Measurements from ENCODE around the gene GRIK5.
A peak's percentile ranks its signal among the peaks of the same experiment; 100 is the strongest.
"Not testable (repeated sequence)": the region's sequence is repeated elsewhere in the genome, so short reads cannot be mapped to it uniquely, and the experiment has no call there.

Gene GRIK5, protein sequence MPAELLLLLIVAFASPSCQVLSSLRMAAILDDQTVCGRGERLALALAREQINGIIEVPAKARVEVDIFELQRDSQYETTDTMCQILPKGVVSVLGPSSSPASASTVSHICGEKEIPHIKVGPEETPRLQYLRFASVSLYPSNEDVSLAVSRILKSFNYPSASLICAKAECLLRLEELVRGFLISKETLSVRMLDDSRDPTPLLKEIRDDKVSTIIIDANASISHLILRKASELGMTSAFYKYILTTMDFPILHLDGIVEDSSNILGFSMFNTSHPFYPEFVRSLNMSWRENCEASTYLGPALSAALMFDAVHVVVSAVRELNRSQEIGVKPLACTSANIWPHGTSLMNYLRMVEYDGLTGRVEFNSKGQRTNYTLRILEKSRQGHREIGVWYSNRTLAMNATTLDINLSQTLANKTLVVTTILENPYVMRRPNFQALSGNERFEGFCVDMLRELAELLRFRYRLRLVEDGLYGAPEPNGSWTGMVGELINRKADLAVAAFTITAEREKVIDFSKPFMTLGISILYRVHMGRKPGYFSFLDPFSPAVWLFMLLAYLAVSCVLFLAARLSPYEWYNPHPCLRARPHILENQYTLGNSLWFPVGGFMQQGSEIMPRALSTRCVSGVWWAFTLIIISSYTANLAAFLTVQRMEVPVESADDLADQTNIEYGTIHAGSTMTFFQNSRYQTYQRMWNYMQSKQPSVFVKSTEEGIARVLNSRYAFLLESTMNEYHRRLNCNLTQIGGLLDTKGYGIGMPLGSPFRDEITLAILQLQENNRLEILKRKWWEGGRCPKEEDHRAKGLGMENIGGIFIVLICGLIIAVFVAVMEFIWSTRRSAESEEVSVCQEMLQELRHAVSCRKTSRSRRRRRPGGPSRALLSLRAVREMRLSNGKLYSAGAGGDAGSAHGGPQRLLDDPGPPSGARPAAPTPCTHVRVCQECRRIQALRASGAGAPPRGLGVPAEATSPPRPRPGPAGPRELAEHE

DNA sequence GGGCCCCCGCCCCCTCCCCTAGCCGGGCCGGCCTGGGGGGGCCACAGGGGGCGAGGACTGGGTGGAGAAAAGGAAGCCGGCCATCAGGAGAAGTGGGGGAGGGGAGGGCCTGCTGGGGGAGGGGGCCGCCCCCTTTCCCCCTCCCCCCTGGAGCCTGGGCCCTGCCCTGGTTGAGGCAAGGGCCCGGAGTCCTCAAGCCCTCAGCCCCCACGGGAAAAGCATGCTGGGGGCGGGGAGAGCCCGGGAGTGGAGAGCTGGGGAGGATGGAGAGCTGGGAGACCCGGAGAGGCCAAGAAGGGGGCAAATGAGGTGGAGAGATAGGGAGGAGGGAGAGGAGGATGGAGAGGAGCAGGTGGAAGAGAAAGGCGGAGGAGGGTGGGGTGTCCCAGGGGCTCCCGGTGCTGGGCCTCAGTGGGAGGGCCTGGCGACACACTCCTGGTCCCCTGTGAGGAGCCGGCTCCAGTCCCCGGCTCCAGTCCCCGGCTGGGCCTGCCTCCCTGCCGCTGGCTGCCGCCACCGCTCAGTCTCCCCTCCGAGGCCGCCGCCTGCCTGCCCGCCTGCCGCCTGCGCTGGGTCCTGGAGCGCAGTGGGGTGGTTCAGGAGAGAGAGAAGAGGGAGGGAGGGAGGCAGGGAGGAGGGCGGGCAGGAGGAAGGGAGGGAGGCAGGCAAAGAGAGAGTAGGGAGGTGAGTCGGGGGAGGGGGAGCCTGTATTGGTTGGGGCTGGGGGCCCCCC lies at the start of gene GRIK5:
TSS of gene GRIK5 (minus strand) at position 588 of the 733 bp plus-strand sequence. CDS start 4,436 bp downstream, outside the sequence.
- no peak for DNase-seq

DNA sequence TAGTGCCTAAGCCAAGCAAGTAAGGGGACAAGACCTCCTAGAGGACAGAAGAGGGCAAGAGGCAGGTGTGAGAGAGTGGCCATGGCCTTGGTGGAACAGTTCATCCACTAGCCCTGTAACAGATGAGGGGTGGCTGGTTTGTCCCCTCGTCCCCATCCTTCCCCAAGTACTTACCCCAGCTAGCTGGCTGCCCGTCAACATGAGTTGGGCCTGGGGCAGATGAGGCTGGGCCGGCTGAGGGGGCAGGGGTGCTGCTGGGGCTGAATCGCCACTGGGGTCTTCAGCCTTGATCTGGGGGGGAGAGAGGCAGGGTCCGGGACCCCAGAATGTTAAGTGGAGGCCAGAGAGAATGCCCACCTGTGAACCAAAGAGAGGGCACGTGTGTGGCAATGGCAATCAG lies 47.1 kb upstream of the GRIK5 start:
- DNase-seq: no peak

- DNase-seq: no peak
These were observed 46.5 kb upstream of the GRIK5 start for GRCh38 chr19:42116308-42117075.

- DNase-seq: no peak
These were observed 45.7 kb upstream of the GRIK5 start for GRCh38 chr19:42115705-42116104.

- no peak for DNase-seq
These were observed 45.2 kb upstream of the GRIK5 start for GRCh38 chr19:42115219-42115618.

DNA sequence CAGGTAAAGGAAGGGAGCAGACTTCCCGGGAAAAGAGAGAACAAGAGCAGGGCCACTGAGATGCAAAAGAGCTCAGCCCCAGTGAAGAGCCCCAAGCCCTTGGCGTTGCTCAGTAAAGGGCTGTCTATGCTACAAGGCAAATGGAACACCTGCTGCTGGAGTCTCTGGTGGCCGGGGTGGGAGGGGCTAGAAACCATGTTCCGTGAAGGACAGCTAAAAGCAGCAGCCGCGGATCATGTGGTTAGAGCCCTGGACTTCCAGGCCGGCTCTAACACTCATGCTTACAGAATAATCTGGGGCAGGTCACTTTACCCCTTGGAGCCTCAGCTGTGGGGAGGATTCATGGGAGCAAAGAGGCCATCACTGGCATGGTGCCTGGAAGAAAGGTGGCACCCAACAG lies 44.4 kb upstream of the GRIK5 start:
- DNase-seq: no peak

DNA sequence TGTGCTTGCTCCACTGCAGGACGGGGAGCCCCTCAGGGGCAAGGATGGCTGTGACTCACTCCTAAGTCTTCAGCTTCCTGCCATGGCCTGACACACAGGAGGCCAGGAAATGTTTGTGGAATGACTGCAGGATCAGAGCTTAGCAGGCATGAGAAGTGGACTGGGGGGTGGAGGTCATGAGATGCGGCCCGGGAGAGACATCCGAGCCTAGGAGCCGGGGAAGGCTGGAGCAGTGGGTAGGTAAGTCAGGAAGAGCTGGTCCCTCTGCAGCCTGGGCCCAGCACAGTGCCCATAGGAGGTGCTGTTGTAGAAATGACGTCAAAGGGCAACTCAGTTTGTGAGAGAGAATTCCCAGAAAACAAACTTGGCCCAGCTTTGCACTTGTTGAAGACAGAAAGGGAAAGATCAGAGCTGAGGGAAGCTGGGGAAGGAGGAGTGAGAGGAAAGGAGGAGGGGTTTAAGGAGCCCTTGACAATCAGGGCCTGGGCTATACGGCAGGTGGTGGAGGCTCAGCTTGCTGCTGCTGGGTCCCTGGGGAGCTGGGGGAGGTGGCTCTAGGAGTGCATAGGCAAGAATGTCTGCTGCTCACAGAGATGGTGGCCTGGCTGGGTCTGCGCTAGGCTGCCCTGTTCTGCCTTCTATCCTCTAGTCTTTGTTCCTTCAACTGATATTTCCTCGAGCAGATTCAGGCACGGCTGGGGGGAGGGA lies 43.8 kb upstream of the GRIK5 start:
- no peak for DNase-seq

GRCh38 chr19:42111811-42112210 lies 41.8 kb upstream of the GRIK5 start:
- no peak for DNase-seq

DNA sequence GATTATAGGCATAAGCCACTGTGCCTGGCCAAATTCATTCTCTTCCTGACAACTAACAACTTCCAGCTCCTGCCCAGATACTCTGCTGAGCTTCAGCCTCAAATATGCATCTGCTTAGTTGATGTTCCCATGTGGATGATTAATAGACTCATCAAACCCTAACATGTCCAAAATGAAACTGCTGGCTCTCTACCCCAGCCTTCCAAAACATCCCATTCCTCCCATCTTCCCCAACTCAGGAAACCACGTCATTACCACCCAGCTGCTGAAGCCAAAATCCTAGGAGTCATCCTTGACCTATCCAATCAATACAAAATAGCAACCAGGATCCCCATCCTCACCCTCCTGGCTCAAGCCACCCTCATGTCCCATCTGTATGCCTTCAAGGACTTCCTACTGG lies 41.4 kb upstream of the GRIK5 start:
- DNase-seq: no peak

DNA sequence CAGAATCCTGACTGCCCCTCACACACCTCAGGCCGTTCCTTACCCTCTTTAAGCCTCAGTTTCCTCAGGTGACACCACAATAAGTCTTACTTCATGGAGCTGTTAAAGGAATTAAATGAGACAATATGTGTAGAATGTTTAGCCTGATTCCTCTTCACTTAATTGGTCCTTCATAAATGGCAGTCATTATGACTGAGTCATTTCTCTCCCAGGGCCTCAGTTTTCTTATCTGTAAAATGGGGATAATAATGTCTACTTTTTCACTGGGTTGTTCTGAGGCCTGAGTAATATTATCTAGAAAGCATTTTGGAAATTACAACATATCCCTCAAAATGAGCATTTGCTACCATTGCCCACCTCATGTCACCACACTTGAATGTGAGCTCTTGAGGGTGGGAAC lies 40.7 kb upstream of the GRIK5 start:
- DNase-seq: no peak

DNA sequence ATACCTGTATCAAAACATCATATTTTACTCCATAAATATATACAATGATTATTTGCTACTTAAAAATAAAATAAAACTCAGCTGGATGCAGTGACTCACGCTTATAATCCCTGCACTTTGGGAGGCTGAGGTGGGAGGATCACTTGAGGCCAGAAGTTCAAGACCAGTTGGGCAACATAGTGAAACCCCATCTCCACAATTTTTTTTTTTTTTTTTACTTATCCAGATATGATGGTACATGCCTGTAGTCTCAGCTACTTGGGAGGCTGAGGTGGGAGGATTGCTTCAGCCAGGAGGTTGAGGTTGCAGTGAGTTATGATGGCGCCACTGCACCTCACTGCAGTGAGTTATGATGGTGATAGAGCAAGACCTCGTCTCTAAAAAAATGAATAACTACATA lies 39.9 kb upstream of the GRIK5 start:
- no peak for DNase-seq

DNA sequence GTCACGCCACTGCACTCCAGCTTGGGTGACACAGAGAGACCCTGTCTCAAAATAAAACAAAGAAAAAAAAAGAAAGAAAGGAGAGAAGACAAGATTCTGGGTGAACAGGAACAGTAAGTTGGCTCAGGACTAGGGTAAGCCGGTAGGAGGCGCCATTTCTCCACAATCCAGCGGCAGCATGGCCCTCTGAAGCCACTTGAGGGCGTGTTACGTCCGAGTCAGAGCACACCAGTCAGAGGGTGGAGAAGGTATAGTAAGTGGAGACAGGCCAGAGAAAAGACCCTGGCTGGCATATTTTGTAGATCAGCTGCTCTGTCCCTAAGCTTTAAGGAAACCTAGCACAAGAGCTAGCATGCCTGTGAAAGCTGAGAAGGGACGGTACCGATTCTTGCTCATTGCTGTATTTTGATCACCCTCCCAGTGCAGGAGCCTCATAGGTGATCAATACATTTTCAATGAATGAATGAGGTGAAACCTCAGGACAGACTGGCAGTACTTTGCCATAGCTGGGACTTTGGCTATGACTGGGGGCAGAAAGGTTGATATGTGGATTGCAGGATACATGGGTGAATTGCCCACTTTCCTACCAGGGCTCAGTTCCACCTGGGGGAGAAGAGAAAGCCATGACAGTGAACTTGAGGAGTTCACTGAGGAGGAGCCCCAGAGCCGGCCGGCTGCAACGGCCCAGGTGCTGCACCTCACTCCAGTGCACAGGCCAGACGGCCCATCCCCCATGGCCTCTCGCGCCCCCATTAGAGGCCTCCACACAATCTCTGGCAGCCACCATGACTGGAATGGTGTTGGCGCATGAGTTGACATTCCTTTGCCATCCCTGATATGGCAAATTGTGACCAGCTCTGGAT lies 38.8 kb upstream of the GRIK5 start:
- peak; percentile 67 for DNase-seq

GRCh38 chr19:42105368-42105767 lies 35.4 kb upstream of the GRIK5 start:
- DNase-seq: no peak

GRCh38 chr19:42102877-42103276 lies 32.9 kb upstream of the GRIK5 start:
- DNase-seq: no peak

DNA sequence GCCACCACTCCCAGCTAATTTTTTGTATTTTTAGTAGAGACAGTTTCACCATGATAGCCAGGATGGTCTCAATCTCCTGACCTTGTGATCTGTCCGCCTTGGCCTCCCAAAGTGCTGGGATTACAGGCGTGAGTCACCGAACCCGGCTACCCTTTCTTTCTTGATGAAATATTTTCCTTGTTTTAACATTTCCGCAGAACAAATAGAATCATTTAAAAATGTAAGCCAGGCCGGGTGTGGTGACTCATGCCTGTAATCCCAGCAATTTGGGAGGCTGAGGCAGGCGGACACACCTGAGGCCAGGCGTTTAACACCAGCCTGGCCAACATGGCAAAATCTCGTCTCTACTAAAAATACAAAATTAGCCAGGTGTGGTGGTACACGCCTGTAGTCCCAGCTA lies 30.2 kb upstream of the GRIK5 start:
- not testable (repeated sequence) for DNase-seq

GRCh38 chr19:42099336-42099925 lies 29.4 kb upstream of the GRIK5 start:
- no peak for DNase-seq

DNA sequence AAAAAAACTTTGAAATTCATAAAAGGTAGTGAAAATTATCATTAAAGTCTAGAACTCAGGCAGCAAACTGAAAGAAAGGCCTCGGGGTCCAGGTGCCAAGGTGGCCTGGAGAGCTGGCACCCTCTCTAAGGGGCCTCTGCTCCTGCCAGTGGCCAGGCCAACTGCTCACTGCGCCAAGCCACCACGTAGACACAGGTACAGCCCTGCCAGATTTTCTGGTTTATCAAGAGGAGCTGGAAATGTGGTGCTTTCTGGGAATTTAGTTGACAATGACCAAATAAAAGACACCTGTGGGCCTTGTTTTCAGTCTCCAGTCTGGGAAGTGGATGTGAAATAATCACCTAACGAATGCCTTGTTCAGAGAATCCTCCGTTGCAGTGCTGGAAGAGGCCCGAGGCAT lies 28.8 kb upstream of the GRIK5 start:
- no peak for DNase-seq

- no peak for DNase-seq
These were observed 27.5 kb upstream of the GRIK5 start for GRCh38 chr19:42097461-42097860.

DNA sequence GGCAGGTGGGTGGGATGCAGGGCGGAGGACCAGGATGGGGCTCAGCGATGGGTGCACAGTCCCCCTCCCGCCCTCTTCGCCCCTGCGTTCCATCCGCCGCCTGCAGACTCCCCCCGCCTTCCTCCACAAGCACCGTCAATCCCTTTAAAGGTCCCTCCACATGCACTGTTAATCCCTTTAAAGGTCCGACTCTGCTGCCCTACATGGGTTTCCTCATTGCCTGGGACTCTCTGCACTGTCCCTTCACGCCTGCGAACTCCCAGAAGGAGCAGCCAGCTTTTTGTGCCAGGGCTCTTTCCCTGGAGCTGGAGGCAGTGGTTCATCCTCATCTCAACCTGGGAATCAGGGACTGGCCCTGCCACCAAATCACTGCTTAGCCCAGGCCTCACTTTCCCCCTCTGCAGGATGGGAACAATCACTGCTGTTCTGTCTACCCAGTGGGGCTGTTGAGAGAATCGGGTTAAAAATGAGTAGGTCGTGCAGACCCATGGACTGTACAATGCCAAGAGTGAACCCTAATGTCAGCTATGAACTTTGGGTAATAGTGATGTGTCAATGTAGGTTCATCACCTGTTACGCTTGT lies 26.3 kb upstream of the GRIK5 start:
- no peak for DNase-seq

DNA sequence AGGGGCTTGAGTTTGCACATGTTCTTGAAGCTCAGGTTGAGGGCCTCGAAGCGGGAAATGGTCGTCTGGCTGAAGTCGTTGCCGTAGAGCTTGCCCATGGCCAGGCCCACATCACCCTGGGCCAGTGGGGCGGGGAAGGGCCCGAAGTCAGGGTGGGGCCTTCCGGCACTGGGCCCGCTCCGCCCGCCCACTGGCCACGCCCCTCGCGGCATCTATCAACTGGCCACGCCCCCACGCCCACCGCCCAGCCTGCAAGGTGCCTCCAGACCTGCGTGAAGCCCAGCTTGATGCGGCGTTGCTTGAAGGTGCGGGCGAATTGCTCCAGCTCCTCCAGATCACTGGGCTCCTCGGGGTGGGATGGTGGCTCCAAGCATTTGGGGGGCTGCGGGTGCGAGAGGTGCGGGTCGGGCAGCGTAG lies 25.8 kb upstream of the GRIK5 start:
- DNase-seq: no peak
